Loucy (cell line): Measurements from ENCODE around the gene CPA4.

Experiments
- H2AFZ ChIP-seq: fragments of 200-600 bp; sonication (generic); 2 replicates; pipeline ENCODE4 v1.6.0; 2016; ENCODE audit warnings: antibody characterized with exemption, mild to moderate bottlenecking, low read length, moderate library complexity
- H3F3A ChIP-seq: fragments of 200-600 bp; 2 replicates; pipeline ENCODE4 v1.6.0; 2016; ENCODE audit warnings: antibody characterized with exemption, low read depth, mild to moderate bottlenecking
- H3K27me3 ChIP-seq: fragments of 200-600 bp; sonication (generic); 2 replicates; pipeline ENCODE4 v1.6.1; 2014; ENCODE audit warnings: low read length, mild to moderate bottlenecking; ENCODE audit not compliant: insufficient read depth, poor library complexity, severe bottlenecking
- H3K36me3 ChIP-seq: fragments of 200-600 bp; sonication (generic); 2 replicates; pipeline ENCODE4 v1.6.1; 2016; ENCODE audit warnings: low read length; ENCODE audit not compliant: insufficient read depth
- H3K4me1 ChIP-seq: fragments of 200-600 bp; sonication (generic); 2 replicates; pipeline ENCODE4 v1.5.1; 2014; ENCODE audit warnings: low read length, mild to moderate bottlenecking; ENCODE audit not compliant: insufficient read depth, poor library complexity, severe bottlenecking
- H3K4me2 ChIP-seq: fragments of 200-600 bp; sonication (generic); 2 replicates; pipeline ENCODE4 v1.6.0; 2014; ENCODE audit warnings: antibody characterized with exemption, low read length, low read depth, mild to moderate bottlenecking; ENCODE audit not compliant: poor library complexity, severe bottlenecking
- H3K4me3 ChIP-seq: fragments of 200-600 bp; sonication (generic); 2 replicates; pipeline ENCODE4 v1.5.1; 2014; ENCODE audit warnings: low read length, mild to moderate bottlenecking, mixed read lengths; ENCODE audit not compliant: poor library complexity, severe bottlenecking
- H3K79me2 ChIP-seq: fragments of 200-600 bp; sonication (generic); 2 replicates; pipeline ENCODE4 v1.6.1; 2014; ENCODE audit warnings: low read length; ENCODE audit not compliant: insufficient read depth
- H3K9ac ChIP-seq: fragments of 200-600 bp; sonication (generic); 2 replicates; pipeline ENCODE4 v1.6.0; 2014; ENCODE audit warnings: mild to moderate bottlenecking, low read depth, low read length, moderate library complexity; ENCODE audit not compliant: poor library complexity, severe bottlenecking
- H3K9me2 ChIP-seq: fragments of 200-600 bp; sonication (generic); replicated peaks from 2 replicates; pipeline ENCODE4 v1.6.1; 2016; ENCODE audit warnings: low read depth, low read length, mixed read lengths
- H3K9me3 ChIP-seq: fragments of 200-600 bp; sonication (generic); 2 replicates; pipeline ENCODE4 v1.6.1; 2014; ENCODE audit warnings: mild to moderate bottlenecking, antibody characterized with exemption, low read length, low read depth; ENCODE audit not compliant: insufficient read depth
- H4K20me1 ChIP-seq: fragments of 200-600 bp; sonication (generic); 2 replicates; pipeline ENCODE4 v1.6.0; 2014; ENCODE audit warnings: antibody characterized with exemption, low read length, mild to moderate bottlenecking; ENCODE audit not compliant: insufficient read depth, poor library complexity, severe bottlenecking
- CTCF ChIP-seq: fragments of 200-600 bp; sonication (generic); conservative IDR thresholded peaks from 2 replicates; pipeline ENCODE4 v1.5.1; 2014; ENCODE audit warnings: mild to moderate bottlenecking, antibody characterized with exemption, low read length
- EZH2phosphoT487 ChIP-seq: fragments of 200-600 bp; IDR thresholded peaks from 2 replicates; pipeline ENCODE4 v1.6.1; 2018; ENCODE audit warnings: antibody characterized with exemption, mild to moderate bottlenecking, moderate library complexity, borderline replicate concordance

CPA4 gene

GRCh38 chr7:130346941-130347340 is 54.0 kb downstream of the CPA4 start:
- Histone ChIP-seq H3K36me3 (no peaks in the 10 kb centered on the region), H3K9me2 (no peaks in the 10 kb centered on the region), H3K27me3 (no peaks in the 10 kb centered on the region), H2AFZ (no peak overlapping the region), H3K4me1 (no peaks in the 10 kb centered on the region), H4K20me1 (no peaks in the 10 kb centered on the region), H3K4me2 (no peak overlapping the region), H3K9ac (no peak overlapping the region), H3K79me2 (no peaks in the 10 kb centered on the region), H3K9me3 (no peaks in the 10 kb centered on the region), H3K4me3 (no peak overlapping the region), H3F3A (no peaks in the 10 kb centered on the region)
- TF ChIP-seq CTCF (no peak), EZH2phosphoT487 (no peak)

- H2AFZ ChIP-seq, result no peak overlapping the region
Observed at GRCh38 chr7:130349911-130350782, 57.2 kb downstream of the CPA4 start.

GRCh38 chr7:130350945-130351790 is 58.2 kb downstream of the CPA4 start:
- Histone ChIP-seq H3F3A (no peaks in the 10 kb centered on the region), H2AFZ (no peak overlapping the region), H3K4me3 (no peak overlapping the region), H3K79me2 (no peaks in the 10 kb centered on the region), H3K9me3 (no peaks in the 10 kb centered on the region), H3K4me1 (no peaks in the 10 kb centered on the region), H3K9ac (no peak overlapping the region), H3K27me3 (no peaks in the 10 kb centered on the region), H3K9me2 (no peaks in the 10 kb centered on the region), H4K20me1 (no peaks in the 10 kb centered on the region), H3K4me2 (no peak overlapping the region), H3K36me3 (no peaks in the 10 kb centered on the region)
- no peak for TF ChIP-seq CTCF
- no peak for TF ChIP-seq EZH2phosphoT487

More at GRCh38 chr7:130349911-130350782, 57.2 kb downstream of the CPA4 start:
- no peak overlapping the region for H3K9ac ChIP-seq
- TF ChIP-seq EZH2phosphoT487 (no peak), CTCF (no peak)
- no peaks in the 10 kb centered on the region for H3K9me2 ChIP-seq
- no peak overlapping the region for H3K4me2 ChIP-seq
- no peak overlapping the region for H3K4me3 ChIP-seq
- H3K79me2 ChIP-seq, result no peaks in the 10 kb centered on the region
- no peaks in the 10 kb centered on the region for H3K9me3 ChIP-seq
- H4K20me1 ChIP-seq, result no peaks in the 10 kb centered on the region
- H3K4me1 ChIP-seq, result no peaks in the 10 kb centered on the region
- no peaks in the 10 kb centered on the region for H3F3A ChIP-seq
- H3K27me3 ChIP-seq, result no peaks in the 10 kb centered on the region
- no peaks in the 10 kb centered on the region for H3K36me3 ChIP-seq
